ENCODE measurements around the gene ARHGEF17.

DNA sequence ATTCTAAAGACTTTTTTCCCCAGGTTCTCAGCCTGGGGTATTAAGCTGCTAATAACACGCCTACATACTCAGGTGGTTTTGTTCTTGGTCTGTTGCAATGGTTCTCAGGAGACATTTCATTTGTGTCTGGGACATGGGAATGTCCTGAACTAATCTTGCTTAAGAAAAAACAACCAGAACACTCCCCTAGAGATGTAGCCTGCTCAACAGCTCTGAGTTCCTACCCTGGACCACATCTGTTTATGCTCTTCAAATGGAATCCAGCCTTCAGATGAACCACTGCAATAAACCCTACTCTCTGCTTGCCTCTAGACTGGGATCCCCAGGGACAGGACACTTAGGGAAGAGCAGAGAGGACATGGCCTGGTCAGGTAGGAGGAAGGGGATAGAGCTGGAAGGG, 98.1 kb downstream of the ARHGEF17 start:
- TF ChIP-seq, protein P1, sequence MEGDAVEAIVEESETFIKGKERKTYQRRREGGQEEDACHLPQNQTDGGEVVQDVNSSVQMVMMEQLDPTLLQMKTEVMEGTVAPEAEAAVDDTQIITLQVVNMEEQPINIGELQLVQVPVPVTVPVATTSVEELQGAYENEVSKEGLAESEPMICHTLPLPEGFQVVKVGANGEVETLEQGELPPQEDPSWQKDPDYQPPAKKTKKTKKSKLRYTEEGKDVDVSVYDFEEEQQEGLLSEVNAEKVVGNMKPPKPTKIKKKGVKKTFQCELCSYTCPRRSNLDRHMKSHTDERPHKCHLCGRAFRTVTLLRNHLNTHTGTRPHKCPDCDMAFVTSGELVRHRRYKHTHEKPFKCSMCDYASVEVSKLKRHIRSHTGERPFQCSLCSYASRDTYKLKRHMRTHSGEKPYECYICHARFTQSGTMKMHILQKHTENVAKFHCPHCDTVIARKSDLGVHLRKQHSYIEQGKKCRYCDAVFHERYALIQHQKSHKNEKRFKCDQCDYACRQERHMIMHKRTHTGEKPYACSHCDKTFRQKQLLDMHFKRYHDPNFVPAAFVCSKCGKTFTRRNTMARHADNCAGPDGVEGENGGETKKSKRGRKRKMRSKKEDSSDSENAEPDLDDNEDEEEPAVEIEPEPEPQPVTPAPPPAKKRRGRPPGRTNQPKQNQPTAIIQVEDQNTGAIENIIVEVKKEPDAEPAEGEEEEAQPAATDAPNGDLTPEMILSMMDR (IDR thresholded peaks at IDR 0.05) = no peak
- TF ChIP-seq POLR2A (IDR thresholded peaks at IDR 0.05; ENCODE audit: low read depth) = no peak
- no peak for TF ChIP-seq POLR2AphosphoS5 (IDR thresholded peaks at IDR 0.05)
- TF ChIP-seq EP300 (IDR thresholded peaks at IDR 0.05) = no peak

Data from esophagus muscularis mucosa (tissue), 4 donors.